A549 (cell line): ENCODE data around the gene ZNG1A.
"Not testable (repeated sequence)": the region's sequence is repeated elsewhere in the genome, so short reads cannot be mapped to it uniquely, and the experiment has no call there.

Experiments
- BCL3 ChIP-seq: fragments of >200 bp; sonication (Bioruptor Twin); formaldehyde crosslinking; IDR thresholded peaks from 3 replicates; pipeline ENCODE4 v1.6.1; 2016
- CHD2 ChIP-seq: fragments of 150-350 bp; IDR thresholded peaks from 2 replicates; pipeline ENCODE4 v1.6.1; 2014; ENCODE audit warnings: low read length; ENCODE audit not compliant: partially characterized antibody
- CTCF ChIP-seq: fragments of >200 bp; sonication (Bioruptor Twin); formaldehyde crosslinking; IDR thresholded peaks from 3 replicates; pipeline ENCODE4 v1.5.1; 2016
- EP300 ChIP-seq, 2 experiments: fragments of >200 bp; sonication (Bioruptor Twin); formaldehyde crosslinking; IDR thresholded peaks; 2 replicates in 1 of 2; 3 replicates in 1 of 2; pipeline ENCODE4 v1.6.1; 2016 to 2017
- ESRRA ChIP-seq: fragments of 150-350 bp; IDR thresholded peaks from 2 replicates; pipeline ENCODE4 v1.6.1; 2014; ENCODE audit warnings: mild to moderate bottlenecking, low read length, borderline replicate concordance
- MAFK ChIP-seq: fragments of 450-650 bp; IDR thresholded peaks from 2 replicates; pipeline ENCODE4 v1.6.1; 2014; ENCODE audit not compliant: partially characterized antibody
- MAX ChIP-seq: IDR thresholded peaks from 2 replicates; pipeline ENCODE4 v1.6.1; 2012
- POLR2A ChIP-seq: IDR thresholded peaks from 2 replicates; pipeline ENCODE4 v1.6.1; 2012; ENCODE audit warnings: mild to moderate bottlenecking, low read length

DNA sequence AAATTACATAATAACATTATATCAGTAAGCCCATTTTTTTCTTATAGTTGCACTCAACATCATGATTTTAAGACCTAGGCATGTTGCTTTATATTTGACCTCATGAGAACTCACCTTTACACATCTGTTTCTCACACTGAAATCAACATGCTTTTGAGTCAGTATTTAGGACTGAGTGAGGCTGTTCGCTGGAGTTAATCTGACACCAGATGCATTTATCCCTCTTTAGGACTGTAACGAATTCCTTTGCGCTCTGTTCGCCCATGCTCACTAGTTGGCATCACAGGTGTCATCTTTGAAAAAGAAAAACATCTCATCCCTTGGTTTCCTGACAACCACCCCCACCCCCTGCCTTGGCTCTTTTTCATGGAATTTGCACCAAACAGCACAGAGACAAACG is 84.9 kb downstream of the ZNG1A start:
- not testable (repeated sequence) for TF ChIP-seq POLR2A; BCL3; CTCF; MAFK; MAX; ESRRA; CHD2; EP300 (IDR thresholded peaks at IDR 0.05)
